HAP-1 (cell line): ENCODE results near the gene LIPC.
"Not testable (repeated sequence)": the region's sequence is repeated elsewhere in the genome, so short reads cannot be mapped to it uniquely, and the experiment has no call there.

ENCODE experiments used
- DNase-seq, 2 experiments: peaks; one replicate each; pipeline ENCODE4 v3.0.0-alpha.2; 2016 to 2020; ENCODE audit warnings: low spot score in 2 of 2
- H3K27me3 ChIP-seq: fragments of 250-450 bp; sonication (Bioruptor Pico); 2 replicates; pipeline ENCODE4 v1.5.1; 2020; ENCODE audit warnings: low read depth, mild to moderate bottlenecking, moderate library complexity
- H3K36me3 ChIP-seq: fragments of 250-450 bp; sonication (Bioruptor Pico); replicated peaks from 2 replicates; pipeline ENCODE4 v1.5.1; 2020; ENCODE audit warnings: mild to moderate bottlenecking
- H3K4me1 ChIP-seq: fragments of 250-450 bp; sonication (Bioruptor Pico); 2 replicates; pipeline ENCODE4 v1.5.1; 2020; ENCODE audit warnings: mild to moderate bottlenecking
- H3K4me3 ChIP-seq: fragments of 250-450 bp; sonication (Bioruptor Pico); 2 replicates; pipeline ENCODE4 v1.5.1; 2020; ENCODE audit warnings: mild to moderate bottlenecking, moderate library complexity
- H3K9me3 ChIP-seq: fragments of 250-450 bp; sonication (Bioruptor Pico); 2 replicates; pipeline ENCODE4 v1.5.1; 2020; ENCODE audit warnings: mild to moderate bottlenecking, moderate library complexity
- in situ Hi-C: fragments of 300-500 bp; cut with MboI; formaldehyde crosslinking; loops from 3 replicates; pipeline ENCODE4 v1.14.3; 2020; ENCODE audit warnings: low sequenced_read_pairs, inconsistent platforms, mixed read lengths

LIPC gene

DNA sequence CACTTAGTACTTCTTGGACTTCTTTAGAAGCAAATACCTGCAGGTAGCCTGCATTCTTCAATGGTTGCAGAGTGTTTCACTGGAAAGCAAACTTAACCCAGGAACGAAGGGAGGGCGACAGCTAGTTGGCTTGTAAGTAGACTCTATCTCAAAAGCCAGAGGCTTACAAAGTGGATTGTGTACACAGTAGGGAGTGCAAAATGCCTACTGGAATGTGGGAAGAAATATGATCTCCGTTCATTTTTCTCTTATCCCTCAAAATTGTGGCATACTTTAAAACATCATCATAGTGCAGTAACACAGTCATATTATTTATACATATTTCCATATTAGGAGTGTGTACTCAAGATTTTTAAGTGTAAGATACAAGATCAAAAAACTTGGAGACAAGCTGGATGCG, 155.7 kb downstream of the LIPC start:
- no peaks in the 10 kb centered on the region for H3K36me3 ChIP-seq
- H3K4me1 ChIP-seq = peaks cover 4% of the 10 kb centered on the region; the same call in 1 of the 2 replicates
- DNase-seq = no peak
- in situ Hi-C loops = no loop called here
- H3K4me3 ChIP-seq = no peak overlapping the region
- H3K9me3 ChIP-seq = no peaks in the 10 kb centered on the region
- H3K27me3 ChIP-seq = no peaks in the 10 kb centered on the region

- H3K4me1 ChIP-seq = peaks cover 4% of the 10 kb centered on the region; the same call in 1 of the 2 replicates
- no peak for DNase-seq
- in situ Hi-C loops = no loop called here
Observed at GRCh38 chr15:58588096-58588495, 156.3 kb downstream of the LIPC start.

GRCh38 chr15:58589047-58589446, 157.3 kb downstream of the LIPC start:
- in situ Hi-C loops = no loop called here
- DNase-seq = no peak
- H3K27me3 ChIP-seq = no peaks in the 10 kb centered on the region
- no peaks in the 10 kb centered on the region for H3K36me3 ChIP-seq
- peaks cover 4% of the 10 kb centered on the region; the same call in 1 of the 2 replicates for H3K4me1 ChIP-seq
- no peak overlapping the region for H3K4me3 ChIP-seq
- no peaks in the 10 kb centered on the region for H3K9me3 ChIP-seq

More at GRCh38 chr15:58588096-58588495, 156.3 kb downstream of the LIPC start:
- no peaks in the 10 kb centered on the region for H3K27me3 ChIP-seq
- no peaks in the 10 kb centered on the region for H3K36me3 ChIP-seq
- no peaks in the 10 kb centered on the region for H3K9me3 ChIP-seq
- no peak overlapping the region for H3K4me3 ChIP-seq

GRCh38 chr15:58590236-58590635, 158.4 kb downstream of the LIPC start:
- Histone ChIP-seq H3K36me3 (no peaks in the 10 kb centered on the region), H3K4me1 (peaks cover 4% of the 10 kb centered on the region; the same call in 1 of the 2 replicates), H3K9me3 (no peaks in the 10 kb centered on the region), H3K27me3 (no peaks in the 10 kb centered on the region), H3K4me3 (no peak overlapping the region)
- in situ Hi-C loops = no loop called here
- DNase-seq = no peak

DNA sequence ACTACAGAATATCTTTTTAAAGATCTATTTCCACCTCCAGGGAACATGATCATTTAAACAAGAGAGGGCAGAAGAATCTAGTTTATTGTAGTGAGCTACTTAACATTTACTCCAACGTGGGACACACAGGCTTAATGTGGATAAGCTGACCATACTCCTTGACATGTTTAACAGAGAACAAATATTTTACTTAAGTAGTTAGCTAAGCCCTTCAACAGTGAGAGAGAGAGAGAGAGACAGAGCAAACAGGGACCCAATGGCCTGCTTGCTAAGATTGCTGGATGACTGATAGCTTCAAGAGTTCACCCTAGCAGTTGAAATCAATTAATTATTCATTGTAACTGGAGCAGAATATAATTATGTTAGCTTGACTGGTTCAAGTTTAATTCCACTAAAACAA, 159.1 kb downstream of the LIPC start:
- in situ Hi-C loops = no loop called here
- H3K27me3 ChIP-seq = no peaks in the 10 kb centered on the region
- H3K36me3 ChIP-seq = no peaks in the 10 kb centered on the region
- no peak for DNase-seq
- peaks cover 4% of the 10 kb centered on the region; the same call in 1 of the 2 replicates for H3K4me1 ChIP-seq
- H3K9me3 ChIP-seq = no peaks in the 10 kb centered on the region
- no peak overlapping the region for H3K4me3 ChIP-seq

DNA sequence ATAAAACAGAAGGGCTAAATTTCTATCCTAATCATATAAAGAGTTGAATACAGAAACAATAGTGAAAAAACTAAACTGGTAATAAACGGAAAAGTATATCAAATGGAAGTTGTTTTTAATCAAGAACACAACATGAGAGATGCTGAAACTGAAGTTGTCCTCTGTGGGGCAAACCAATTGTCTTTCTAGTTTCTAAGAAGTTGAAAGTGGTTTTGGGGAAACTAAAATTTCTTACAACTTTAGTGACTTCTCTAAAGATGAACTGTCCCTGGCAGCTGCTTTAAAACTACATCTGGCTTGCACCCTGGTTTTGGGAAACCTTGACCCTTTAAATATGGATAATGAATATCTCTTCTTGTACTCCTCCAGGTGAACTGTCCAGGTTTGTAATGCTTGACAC, 162.1 kb downstream of the LIPC start:
- Histone ChIP-seq H3K9me3 (no peaks in the 10 kb centered on the region), H3K4me3 (no peak overlapping the region), H3K36me3 (peaks cover 7% of the 10 kb centered on the region; the same call in 1 of the 2 replicates), H3K4me1 (no peaks in the 10 kb centered on the region), H3K27me3 (no peaks in the 10 kb centered on the region)
- in situ Hi-C loops = no loop called here
- DNase-seq = no peak

DNA sequence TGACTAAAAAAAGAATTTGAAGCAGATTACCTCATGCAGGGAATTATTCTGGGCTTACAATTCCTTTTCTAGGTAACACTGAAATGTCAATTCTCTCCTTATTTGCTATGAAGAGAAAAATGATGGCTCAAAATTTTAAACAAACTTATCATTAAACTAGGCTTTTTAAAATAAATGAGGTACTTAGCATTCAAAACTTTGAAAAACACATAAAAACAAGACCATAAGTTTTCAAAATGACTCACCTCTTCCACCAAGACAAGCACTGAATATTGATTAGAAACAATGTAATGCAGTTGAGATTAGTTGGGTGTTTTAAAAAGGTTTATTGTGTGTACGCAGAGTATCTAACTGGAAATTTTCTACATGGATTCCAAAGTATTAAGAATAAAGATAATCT, 163.1 kb downstream of the LIPC start:
- in situ Hi-C loops = no loop called here
- Histone ChIP-seq H3K4me1 (no peaks in the 10 kb centered on the region), H3K36me3 (peaks cover 7% of the 10 kb centered on the region; the same call in 1 of the 2 replicates), H3K4me3 (no peak overlapping the region), H3K27me3 (no peaks in the 10 kb centered on the region), H3K9me3 (no peaks in the 10 kb centered on the region)
- DNase-seq = no peak

- no peaks in the 10 kb centered on the region for H3K27me3 ChIP-seq
- peaks cover 7% of the 10 kb centered on the region; the same call in 1 of the 2 replicates for H3K36me3 ChIP-seq
- in situ Hi-C loops = no loop called here
- DNase-seq = no peak
- H3K4me3 ChIP-seq = no peak overlapping the region
- H3K4me1 ChIP-seq = no peaks in the 10 kb centered on the region
- H3K9me3 ChIP-seq = no peaks in the 10 kb centered on the region
Observed at GRCh38 chr15:58595516-58596263, 163.9 kb downstream of the LIPC start.

DNA sequence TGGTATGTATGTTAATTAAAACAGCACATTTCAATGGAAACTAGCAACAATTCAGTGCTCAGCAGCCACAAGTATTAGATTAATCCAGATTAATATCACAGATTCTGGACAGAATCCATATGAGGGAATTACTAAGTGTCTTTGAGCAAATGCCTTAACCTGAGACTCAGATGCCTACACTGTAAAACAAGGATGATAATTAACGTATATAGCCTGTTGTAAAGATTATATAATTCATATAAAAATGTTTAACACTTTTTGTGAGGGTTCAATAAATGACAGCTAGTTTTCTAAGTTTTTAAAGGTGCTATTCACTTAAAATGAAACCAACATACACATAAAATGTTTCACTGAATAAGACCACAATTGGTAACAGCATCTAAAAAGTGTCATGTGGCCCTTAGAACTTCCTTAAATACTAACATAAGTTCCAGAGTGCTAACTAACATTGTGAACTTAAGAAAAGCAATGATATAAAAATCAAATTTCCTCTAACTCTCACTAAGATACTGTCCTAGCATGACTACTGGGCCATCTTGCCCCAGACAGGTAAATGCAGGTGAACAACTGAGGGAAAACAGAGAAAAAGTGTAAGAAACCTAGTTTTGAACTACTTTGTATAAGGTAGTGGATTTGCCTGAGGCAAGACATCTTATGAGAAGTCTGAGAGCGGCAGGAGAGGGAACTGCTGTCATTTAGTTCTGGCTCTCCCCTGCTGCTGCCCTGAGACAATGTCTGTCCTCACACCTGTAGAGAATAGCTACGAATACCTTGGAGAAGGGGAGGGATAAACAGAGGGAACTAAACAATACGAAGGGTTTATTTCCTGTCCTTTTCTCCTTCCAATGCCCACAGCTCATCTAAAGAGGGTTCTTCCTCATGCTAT, 166.4 kb downstream of the LIPC start:
- H3K9me3 ChIP-seq = no peaks in the 10 kb centered on the region
- H3K4me1 ChIP-seq = no peaks in the 10 kb centered on the region
- H3K36me3 ChIP-seq = peaks cover 7% of the 10 kb centered on the region; the same call in 1 of the 2 replicates
- H3K27me3 ChIP-seq = no peaks in the 10 kb centered on the region
- in situ Hi-C loops = no loop called here
- no peak overlapping the region for H3K4me3 ChIP-seq
- DNase-seq = no peak

DNA sequence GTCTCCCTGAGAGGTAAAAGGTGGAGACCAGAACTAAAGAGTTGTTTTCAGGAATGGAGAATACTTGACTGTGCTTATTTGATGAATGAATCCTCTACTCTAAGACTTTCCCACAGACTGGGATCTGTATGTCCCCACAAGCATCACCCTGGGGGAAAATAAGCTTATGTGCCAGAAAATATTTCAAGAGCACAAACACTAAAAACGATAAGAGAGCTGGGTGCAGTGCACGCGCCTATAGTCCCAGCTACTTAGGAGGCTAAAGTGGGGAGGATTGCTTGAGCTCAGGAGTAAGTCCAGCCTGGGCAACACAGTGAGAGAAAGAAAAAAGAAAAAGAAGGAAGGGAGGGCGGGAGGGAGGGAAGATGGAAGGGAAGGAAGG, 167.0 kb downstream of the LIPC start:
- H3K36me3 ChIP-seq = peaks cover 7% of the 10 kb centered on the region; the same call in 1 of the 2 replicates
- no peak overlapping the region for H3K4me3 ChIP-seq
- no peak for DNase-seq
- no peaks in the 10 kb centered on the region for H3K9me3 ChIP-seq
- no peaks in the 10 kb centered on the region for H3K4me1 ChIP-seq
- in situ Hi-C loops = no loop called here
- no peaks in the 10 kb centered on the region for H3K27me3 ChIP-seq

- no peak for DNase-seq
- no peaks in the 10 kb centered on the region for H3K4me1 ChIP-seq
- no peaks in the 10 kb centered on the region for H3K36me3 ChIP-seq
- H3K9me3 ChIP-seq = no peaks in the 10 kb centered on the region
- in situ Hi-C loops = no loop called here
- no peaks in the 10 kb centered on the region for H3K27me3 ChIP-seq
- no peak overlapping the region for H3K4me3 ChIP-seq
Observed at GRCh38 chr15:58602823-58603222, 171.0 kb downstream of the LIPC start.

DNA sequence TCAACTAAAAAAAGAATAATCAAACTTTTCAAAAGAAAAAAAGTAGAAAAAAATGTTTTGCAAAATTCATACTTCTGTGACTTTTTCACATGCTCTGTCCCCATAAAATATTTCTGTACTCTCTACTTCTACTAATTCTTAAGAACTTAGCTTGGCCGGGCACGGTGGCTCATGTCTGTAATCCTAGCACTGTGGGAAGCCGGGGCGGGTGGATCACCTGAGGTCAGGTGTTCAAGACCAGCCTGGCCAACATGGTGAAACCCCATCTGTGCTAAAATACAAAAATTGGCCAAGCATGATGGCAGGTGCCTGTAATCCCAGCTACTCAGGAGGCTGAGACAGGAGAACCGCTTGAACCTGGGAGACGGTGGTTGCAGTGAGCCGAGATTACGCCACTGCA, 172.1 kb downstream of the LIPC start:
- H3K36me3 ChIP-seq, H3K4me3 ChIP-seq, H3K27me3 ChIP-seq, in situ Hi-C loops, H3K9me3 ChIP-seq, DNase-seq, H3K4me1 ChIP-seq: not testable (repeated sequence)

DNA sequence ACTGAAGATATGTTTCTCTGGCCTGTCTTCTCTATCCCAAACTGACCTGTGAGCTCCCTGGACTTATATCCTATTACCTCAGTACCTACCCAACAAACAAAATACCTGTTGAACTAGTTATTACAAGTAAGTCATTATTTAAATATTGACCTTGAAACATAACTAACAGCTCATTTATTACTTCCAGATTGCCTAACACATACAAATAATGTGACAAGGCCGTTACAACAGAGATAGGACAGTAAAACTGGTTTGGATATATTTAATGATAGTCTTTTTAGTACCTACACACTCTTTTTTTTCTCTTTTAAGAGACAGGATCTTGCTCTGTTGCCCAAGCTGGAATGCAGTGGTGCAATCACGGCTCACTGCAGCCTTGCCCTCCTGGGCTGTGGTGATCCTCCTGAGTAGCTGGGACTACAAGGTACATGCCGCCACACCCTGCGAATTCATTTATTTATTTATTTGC, 172.7 kb downstream of the LIPC start:
- in situ Hi-C loops = no loop called here
- H3K9me3 ChIP-seq = no peaks in the 10 kb centered on the region
- DNase-seq = no peak
- no peaks in the 10 kb centered on the region for H3K4me1 ChIP-seq
- H3K36me3 ChIP-seq = 0 out of 2 replicates have a peak, but pooled peaks cover 2% of the 10 kb centered on the region
- no peaks in the 10 kb centered on the region for H3K27me3 ChIP-seq
- no peak overlapping the region for H3K4me3 ChIP-seq
